ENCODE measurements around the gene C1QTNF12. TPM values are rescaled to one million over a fixed set of nuclear protein-coding genes. Genes with fewer than 3 reads are reported as not detected.

The C1QTNF12 gene
- total RNA-seq, 1 experiment from 2014 or later = 4.4 TPM

- H3K27me3 ChIP-seq (replicated peaks; ENCODE audit: insufficient read depth, low read depth, low read length, poor library complexity) = no peaks in the 10 kb centered on the region
- TF ChIP-seq EZH2 (IDR thresholded peaks at IDR 0.05; ENCODE audit: borderline replicate concordance, low read depth, low read length, poor library complexity, severe bottlenecking) = no peak
- TF ChIP-seq CTCF (conservative IDR thresholded peaks at IDR 0.05; ENCODE audit: low read depth, low read length) = no peak
- H3K36me3 ChIP-seq (ENCODE audit: insufficient read depth, low read length, poor library complexity, severe bottlenecking) = no peaks in the 10 kb centered on the region
- BruUV-seq (replicated peaks) = no TSS peak
- H3K9me3 ChIP-seq (ENCODE audit: low read depth, low read length, poor library complexity, severe bottlenecking) = no peaks in the 10 kb centered on the region
- ChIA-PET CTCF (no interaction called here), POLR2A (ENCODE audit: low non-redundant PET) (no interaction called here)
- H3K4me1 ChIP-seq (ENCODE audit: insufficient read depth, low read length, poor library complexity, severe bottlenecking) = no peaks in the 10 kb centered on the region
- DNase-seq (ENCODE audit: low spot score) = no peak
- H3K27ac ChIP-seq (ENCODE audit: low read depth, low read length, poor library complexity, severe bottlenecking) = no peak overlapping the region
- intact Hi-C loops (cut with micrococcal nuclease; ENCODE audit: unreplicated experiment) = no loop called here
- H3K4me3 ChIP-seq (ENCODE audit: low read depth, low read length, poor library complexity, severe bottlenecking) = no peak overlapping the region
These were observed 36.5 kb upstream of the C1QTNF12 start for GRCh38 chr1:1282998-1283397.

- POLR2A ChIA-PET (ENCODE audit: low non-redundant PET) = no interaction called here
These were observed 35.2 kb upstream of the C1QTNF12 start for GRCh38 chr1:1281533-1282321.

GRCh38 chr1:1280782-1281481 is 34.4 kb upstream of the C1QTNF12 start:
- no peak for TF ChIP-seq EZH2 (IDR thresholded peaks at IDR 0.05; ENCODE audit: borderline replicate concordance, low read depth, low read length, poor library complexity, severe bottlenecking)
- no peak for TF ChIP-seq CTCF (conservative IDR thresholded peaks at IDR 0.05; ENCODE audit: low read depth, low read length)
- BruUV-seq (replicated peaks) = no TSS peak
- no peak for DNase-seq (ENCODE audit: low spot score)
- Histone ChIP-seq H3K4me3 (ENCODE audit: low read depth, low read length, poor library complexity, severe bottlenecking) (no peak overlapping the region), H3K36me3 (ENCODE audit: insufficient read depth, low read length, poor library complexity, severe bottlenecking) (no peaks in the 10 kb centered on the region), H3K4me1 (ENCODE audit: insufficient read depth, low read length, poor library complexity, severe bottlenecking) (no peaks in the 10 kb centered on the region), H3K27me3 (replicated peaks; ENCODE audit: insufficient read depth, low read depth, low read length, poor library complexity) (no peaks in the 10 kb centered on the region), H3K27ac (ENCODE audit: low read depth, low read length, poor library complexity, severe bottlenecking) (no peak overlapping the region), H3K9me3 (ENCODE audit: low read depth, low read length, poor library complexity, severe bottlenecking) (no peaks in the 10 kb centered on the region)
- intact Hi-C loops (cut with micrococcal nuclease; ENCODE audit: unreplicated experiment) = no loop called here
- ChIA-PET POLR2A (ENCODE audit: low non-redundant PET) (no interaction called here), CTCF (no interaction called here)

More at GRCh38 chr1:1281533-1282321, 35.2 kb upstream of the C1QTNF12 start:
- Histone ChIP-seq H3K36me3 (ENCODE audit: insufficient read depth, low read length, poor library complexity, severe bottlenecking) (no peaks in the 10 kb centered on the region), H3K4me3 (ENCODE audit: low read depth, low read length, poor library complexity, severe bottlenecking) (no peak overlapping the region), H3K27me3 (replicated peaks; ENCODE audit: insufficient read depth, low read depth, low read length, poor library complexity) (no peaks in the 10 kb centered on the region), H3K9me3 (ENCODE audit: low read depth, low read length, poor library complexity, severe bottlenecking) (no peaks in the 10 kb centered on the region), H3K4me1 (ENCODE audit: insufficient read depth, low read length, poor library complexity, severe bottlenecking) (no peaks in the 10 kb centered on the region), H3K27ac (ENCODE audit: low read depth, low read length, poor library complexity, severe bottlenecking) (no peak overlapping the region)
- DNase-seq (ENCODE audit: low spot score) = no peak
- intact Hi-C loops (cut with micrococcal nuclease; ENCODE audit: unreplicated experiment) = no loop called here
- TF ChIP-seq CTCF (conservative IDR thresholded peaks at IDR 0.05; ENCODE audit: low read depth, low read length) = no peak
- no peak for TF ChIP-seq EZH2 (IDR thresholded peaks at IDR 0.05; ENCODE audit: borderline replicate concordance, low read depth, low read length, poor library complexity, severe bottlenecking)
- CTCF ChIA-PET = no interaction called here
- BruUV-seq (replicated peaks) = no TSS peak

Measured in A673 (cell line).